ENCODE results near the gene CCL17.
"Not testable (repeated sequence)": the region's sequence is repeated elsewhere in the genome, so short reads cannot be mapped to it uniquely, and the experiment has no call there.

CCL17 gene

DNA sequence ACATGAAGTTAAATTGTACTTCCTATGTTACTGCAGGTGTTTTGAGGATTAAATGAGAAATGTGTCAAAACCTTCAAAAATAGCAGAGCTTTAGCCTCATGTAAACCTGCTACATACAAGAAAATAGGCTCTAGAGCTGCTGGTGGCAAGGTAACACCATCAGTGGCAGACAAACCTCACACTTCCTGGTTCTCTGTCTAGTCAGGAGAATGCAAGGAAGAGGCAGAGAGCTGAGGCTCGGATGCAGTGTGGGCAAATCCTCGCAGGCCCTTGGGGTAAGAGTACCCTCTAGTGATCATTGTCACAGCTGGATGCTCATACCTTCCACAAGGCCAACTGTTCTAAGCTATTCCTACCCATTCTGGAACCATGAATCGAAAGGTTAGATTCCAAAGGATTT is 28.4 kb downstream of the CCL17 start:
- no peaks in the 10 kb centered on the region for H3K4me1 Mint-ChIP-seq
- no peaks in the 10 kb centered on the region for H3K27me3 Mint-ChIP-seq
- H3K27ac Mint-ChIP-seq (ENCODE audit: low read depth), result no peak overlapping the region
- no peak overlapping the region for H3K4me3 Mint-ChIP-seq
- peaks cover 61% of the 10 kb centered on the region for H3K36me3 Mint-ChIP-seq (ENCODE audit: insufficient read depth)
- DNase-seq (ENCODE audit: low spot score in 2 of 2), result no peak
- no peaks in the 10 kb centered on the region for H3K9me3 Mint-ChIP-seq
- ATAC-seq (replicated peaks; ENCODE audit: extremely low read depth, poor library complexity, severe bottlenecking), result no peak

DNA sequence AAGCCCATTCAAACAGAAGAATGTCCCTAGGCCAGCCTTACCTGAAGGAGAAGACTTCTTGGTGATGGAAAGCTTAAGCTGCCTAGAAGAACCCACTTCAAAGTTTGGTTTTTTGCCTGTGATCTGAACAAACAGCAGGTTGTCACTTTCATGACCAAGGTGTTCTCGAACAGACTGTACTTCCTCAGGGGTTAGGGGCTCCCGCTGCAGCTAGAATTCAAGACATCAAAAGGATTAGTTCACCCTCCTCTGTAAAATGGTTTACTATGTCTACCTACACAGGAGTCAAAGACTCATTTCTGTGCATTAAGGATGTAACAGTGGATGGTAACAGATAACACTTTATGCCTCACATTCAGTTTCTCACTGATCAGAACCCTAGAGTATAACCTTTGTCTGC is 29.4 kb downstream of the CCL17 start:
- H3K36me3 Mint-ChIP-seq (ENCODE audit: insufficient read depth), result peaks cover 61% of the 10 kb centered on the region
- no peak for DNase-seq (ENCODE audit: low spot score in 2 of 2)
- H3K27ac Mint-ChIP-seq (ENCODE audit: low read depth), result no peak overlapping the region
- H3K4me3 Mint-ChIP-seq, result no peak overlapping the region
- no peak for ATAC-seq (replicated peaks; ENCODE audit: extremely low read depth, poor library complexity, severe bottlenecking)
- no peaks in the 10 kb centered on the region for H3K27me3 Mint-ChIP-seq
- H3K9me3 Mint-ChIP-seq, result no peaks in the 10 kb centered on the region
- no peaks in the 10 kb centered on the region for H3K4me1 Mint-ChIP-seq

DNA sequence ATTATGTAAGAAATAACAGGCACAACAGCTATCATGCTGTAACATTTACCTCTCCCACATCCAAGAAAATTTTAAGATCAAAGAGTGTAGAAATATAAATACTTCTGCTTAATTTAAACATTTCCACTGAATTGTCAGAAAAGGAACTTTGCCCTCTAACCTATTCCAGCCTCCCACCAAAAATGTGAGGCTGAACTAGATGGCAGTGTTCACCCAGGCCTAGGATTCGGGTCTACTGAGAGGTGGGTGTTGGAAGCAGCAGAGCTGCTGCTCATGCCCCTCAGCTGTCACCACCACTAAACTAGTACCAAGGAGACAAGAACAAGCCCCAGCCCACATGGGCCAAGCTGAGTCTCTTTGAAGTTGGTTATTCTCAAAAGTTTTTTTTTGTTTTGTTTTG is 31.3 kb downstream of the CCL17 start:
- no peak overlapping the region for H3K27ac Mint-ChIP-seq (ENCODE audit: low read depth)

DNA sequence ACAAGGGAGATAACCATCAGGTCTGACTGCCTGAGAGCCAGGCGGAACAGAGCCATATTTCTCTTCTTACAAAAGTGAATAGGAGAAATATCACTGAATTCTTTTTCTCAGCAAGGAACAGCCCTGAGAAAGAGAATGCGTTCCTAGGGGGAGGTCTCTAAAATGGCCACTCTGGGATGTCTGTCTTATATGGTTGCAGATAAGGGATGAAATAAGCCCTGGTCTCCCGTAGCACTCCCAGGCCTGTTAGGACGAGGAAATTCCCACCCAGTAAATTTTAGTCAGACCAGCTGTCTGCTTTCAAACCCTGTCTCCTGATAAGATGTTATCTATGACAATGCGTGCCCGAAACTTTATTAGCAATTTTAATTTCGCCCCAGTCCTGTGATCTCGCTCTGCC is 35.4 kb downstream of the CCL17 start:
- H3K27me3 Mint-ChIP-seq; H3K4me3 Mint-ChIP-seq; H3K4me1 Mint-ChIP-seq; ATAC-seq (replicated peaks; ENCODE audit: extremely low read depth, poor library complexity, severe bottlenecking); H3K27ac Mint-ChIP-seq (ENCODE audit: low read depth); H3K9me3 Mint-ChIP-seq; DNase-seq (ENCODE audit: low spot score in 2 of 2): not testable (repeated sequence)
- peaks cover 27% of the 10 kb centered on the region for H3K36me3 Mint-ChIP-seq (ENCODE audit: insufficient read depth)

More for the DNA sequence above, 31.3 kb downstream of the CCL17 start:
- H3K36me3 Mint-ChIP-seq (ENCODE audit: insufficient read depth), result peaks cover 57% of the 10 kb centered on the region
- H3K4me3 Mint-ChIP-seq, result no peak overlapping the region
- H3K4me1 Mint-ChIP-seq, result no peaks in the 10 kb centered on the region
- H3K27me3 Mint-ChIP-seq, result no peaks in the 10 kb centered on the region
- no peaks in the 10 kb centered on the region for H3K9me3 Mint-ChIP-seq
- ATAC-seq (replicated peaks; ENCODE audit: extremely low read depth, poor library complexity, severe bottlenecking) (no peak), DNase-seq (ENCODE audit: low spot score in 2 of 2) (no peak)

DNA sequence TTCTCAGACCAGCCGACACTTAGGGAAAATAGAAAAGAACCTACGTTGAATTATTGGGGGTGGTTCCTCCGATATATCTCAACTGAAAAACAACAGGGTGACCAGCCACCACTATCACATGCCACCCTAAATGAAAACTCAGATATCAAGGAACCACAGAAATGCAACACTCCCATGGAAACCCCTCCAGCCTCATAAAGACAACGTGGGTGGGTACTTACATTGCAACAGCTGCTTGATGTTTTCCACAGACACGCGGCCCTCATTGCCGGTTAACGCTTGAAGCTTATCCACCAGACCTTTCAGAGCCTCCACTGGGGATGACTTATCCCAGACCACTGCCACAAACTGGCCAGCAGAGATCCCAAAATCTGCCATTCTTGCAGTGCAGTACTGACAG is 36.0 kb downstream of the CCL17 start:
- ATAC-seq (replicated peaks; ENCODE audit: extremely low read depth, poor library complexity, severe bottlenecking); H3K4me3 Mint-ChIP-seq; H3K9me3 Mint-ChIP-seq; H3K27me3 Mint-ChIP-seq; H3K4me1 Mint-ChIP-seq; H3K27ac Mint-ChIP-seq (ENCODE audit: low read depth); DNase-seq (ENCODE audit: low spot score in 2 of 2): not testable (repeated sequence)
- H3K36me3 Mint-ChIP-seq (ENCODE audit: insufficient read depth), result peaks cover 27% of the 10 kb centered on the region

DNA sequence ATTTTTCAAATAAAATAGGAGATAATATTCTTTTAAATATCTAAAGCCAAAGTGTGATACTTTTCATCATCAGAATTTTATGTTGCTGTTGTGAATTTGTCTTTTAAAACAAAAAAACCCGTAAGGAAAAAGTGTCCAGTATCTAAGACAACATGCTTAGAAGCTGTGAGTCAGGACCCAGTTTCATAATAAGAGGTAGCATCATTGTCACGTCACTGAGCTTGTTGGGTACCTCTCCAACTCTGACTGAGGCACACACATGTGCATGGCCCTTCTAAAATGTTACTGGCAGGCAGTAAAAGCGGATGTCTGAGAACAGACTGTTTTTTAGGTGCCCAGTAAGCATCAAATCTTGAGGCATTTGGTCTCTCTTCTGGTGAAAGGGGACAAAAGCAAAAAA is 40.1 kb downstream of the CCL17 start:
- no peak for ATAC-seq (replicated peaks; ENCODE audit: extremely low read depth, poor library complexity, severe bottlenecking)
- DNase-seq (ENCODE audit: low spot score in 2 of 2), result no peak
- H3K27me3 Mint-ChIP-seq, result no peaks in the 10 kb centered on the region
- no peak overlapping the region for H3K4me3 Mint-ChIP-seq
- H3K4me1 Mint-ChIP-seq, result peaks cover 14% of the 10 kb centered on the region
- no peaks in the 10 kb centered on the region for H3K9me3 Mint-ChIP-seq
- H3K27ac Mint-ChIP-seq (ENCODE audit: low read depth), result no peak overlapping the region
- peaks cover 9% of the 10 kb centered on the region for H3K36me3 Mint-ChIP-seq (ENCODE audit: insufficient read depth)

DNA sequence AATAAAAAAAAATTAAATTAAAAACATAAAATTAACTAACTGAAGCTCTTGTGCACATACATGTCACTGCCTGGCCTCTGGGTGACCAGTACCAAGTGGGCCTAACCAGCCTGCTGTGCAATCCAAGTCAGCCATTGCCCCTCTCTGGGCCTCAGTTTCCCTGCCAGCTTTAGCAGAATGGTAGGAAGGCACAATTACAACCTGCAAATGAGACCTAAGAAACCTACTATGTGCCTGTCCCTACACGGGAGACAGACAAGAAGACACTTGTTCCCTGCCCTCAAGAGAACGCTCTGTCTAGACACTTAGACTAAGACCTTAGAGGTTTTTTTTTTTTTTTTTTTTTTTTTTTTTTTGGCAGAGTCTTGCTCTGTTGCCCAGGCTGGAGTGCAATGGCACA is 40.9 kb downstream of the CCL17 start:
- no peak for ATAC-seq (replicated peaks; ENCODE audit: extremely low read depth, poor library complexity, severe bottlenecking)
- H3K9me3 Mint-ChIP-seq, result no peaks in the 10 kb centered on the region
- H3K27me3 Mint-ChIP-seq, result no peaks in the 10 kb centered on the region
- H3K27ac Mint-ChIP-seq (ENCODE audit: low read depth), result no peak overlapping the region
- no peak for DNase-seq (ENCODE audit: low spot score in 2 of 2)
- peaks cover 4% of the 10 kb centered on the region for H3K36me3 Mint-ChIP-seq (ENCODE audit: insufficient read depth)
- no peak overlapping the region for H3K4me3 Mint-ChIP-seq
- H3K4me1 Mint-ChIP-seq, result peaks cover 14% of the 10 kb centered on the region

DNA sequence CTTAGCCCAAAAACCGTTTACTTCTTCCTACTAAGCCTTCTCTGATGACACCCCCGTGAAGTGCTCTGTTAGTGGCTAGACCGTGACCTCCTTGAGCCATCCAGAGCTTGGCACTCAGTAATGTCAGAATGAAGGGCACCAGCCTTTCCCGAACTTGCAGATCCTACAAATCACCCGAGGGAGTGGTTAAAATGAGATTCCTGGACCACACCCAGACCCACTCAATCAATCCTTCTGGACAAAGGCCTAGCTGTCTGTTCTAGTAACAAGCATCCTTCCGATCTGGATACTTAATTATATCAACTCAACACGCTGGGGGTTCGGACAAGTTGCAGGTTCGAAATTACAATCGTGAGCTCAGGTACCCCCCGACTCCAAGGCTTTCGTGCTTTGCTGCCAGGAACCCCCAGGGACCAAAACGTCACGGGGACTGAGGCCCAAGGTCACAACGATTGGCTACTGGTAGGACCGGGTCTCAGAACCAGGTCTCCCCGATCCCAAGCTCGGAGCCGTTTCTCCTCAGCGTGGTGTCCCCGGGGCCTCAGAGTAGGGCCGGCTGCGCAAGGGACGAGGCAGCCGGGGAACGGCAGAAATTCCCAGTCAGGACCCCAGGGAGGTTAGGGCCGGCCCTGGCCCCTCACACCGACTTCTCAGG is 42.1 kb downstream of the CCL17 start:
- peak overlapping the region; percentile 89 for H3K4me3 Mint-ChIP-seq
- DNase-seq (ENCODE audit: low spot score in 2 of 2), result peak; percentile 11 to 16
- ATAC-seq (replicated peaks; ENCODE audit: extremely low read depth, poor library complexity, severe bottlenecking), result peak; percentile 8
- H3K9me3 Mint-ChIP-seq, result no peaks in the 10 kb centered on the region
- H3K27ac Mint-ChIP-seq (ENCODE audit: low read depth), result peak overlapping the region; percentile 90
- H3K4me1 Mint-ChIP-seq, result peaks cover 19% of the 10 kb centered on the region
- H3K36me3 Mint-ChIP-seq (ENCODE audit: insufficient read depth), result peaks cover 8% of the 10 kb centered on the region
- no peaks in the 10 kb centered on the region for H3K27me3 Mint-ChIP-seq

DNA sequence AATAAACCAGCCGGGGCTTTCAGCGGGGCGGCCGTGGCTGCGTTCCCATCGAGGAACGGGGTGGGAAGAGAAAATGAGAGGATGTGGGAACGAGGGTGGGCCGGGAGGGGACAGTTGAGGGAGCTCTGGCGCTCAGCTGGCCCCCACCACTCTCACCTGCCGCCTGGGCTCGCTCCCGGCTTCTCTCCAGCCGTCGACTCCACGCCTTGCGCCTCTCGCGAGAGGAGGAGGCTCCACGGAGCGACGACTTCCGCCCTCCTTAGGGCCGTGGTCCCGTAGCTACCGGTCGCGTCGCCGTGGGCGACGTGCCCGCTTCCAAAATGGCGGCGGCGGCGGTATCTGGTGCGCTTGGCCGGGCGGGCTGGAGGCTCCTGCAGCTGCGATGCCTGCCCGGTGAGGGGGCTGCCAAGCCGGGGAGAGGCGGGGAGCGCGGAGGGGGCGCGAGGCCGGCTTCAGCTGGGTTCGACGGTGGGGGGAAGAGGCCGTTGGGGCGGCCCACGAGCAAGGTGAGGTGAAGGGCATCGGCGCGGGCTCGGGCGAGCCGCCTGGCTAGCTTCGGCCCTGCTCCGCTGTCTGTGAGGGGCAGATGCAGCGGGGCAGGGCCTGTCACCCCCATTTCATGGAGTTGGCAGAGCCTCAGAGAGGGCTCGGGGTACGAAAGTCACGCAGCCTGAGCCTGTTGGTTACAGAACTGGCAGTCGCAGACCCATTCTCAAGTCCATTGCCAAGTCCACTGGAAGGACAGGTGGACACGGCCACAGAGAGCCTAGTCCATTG is 42.8 kb downstream of the CCL17 start, which contains the start of the genes CIAPIN1 and COQ9:
Gene CIAPIN1 (minus strand): TSS at position 200 of the 777 bp plus-strand sequence. CDS start 6,457 bp downstream, outside the sequence.
Gene COQ9 (plus strand): TSS at position 294 of the 777 bp plus-strand sequence. CDS start 27 bp downstream, at position 321.
- DNase-seq (ENCODE audit: low spot score in 2 of 2) (peak; percentile 71 to 85), ATAC-seq (replicated peaks; ENCODE audit: extremely low read depth, poor library complexity, severe bottlenecking) (peak; percentile 100)
- no peaks in the 10 kb centered on the region for H3K27me3 Mint-ChIP-seq
- H3K36me3 Mint-ChIP-seq (ENCODE audit: insufficient read depth), result peaks cover 9% of the 10 kb centered on the region
- H3K9me3 Mint-ChIP-seq, result no peaks in the 10 kb centered on the region
- H3K27ac Mint-ChIP-seq (ENCODE audit: low read depth), result peak within 1 kb of the TSS; percentile 90
- H3K4me1 Mint-ChIP-seq, result peaks cover 19% of the 10 kb centered on the region
- peak within 1 kb of the TSS; percentile 89 for H3K4me3 Mint-ChIP-seq

DNA sequence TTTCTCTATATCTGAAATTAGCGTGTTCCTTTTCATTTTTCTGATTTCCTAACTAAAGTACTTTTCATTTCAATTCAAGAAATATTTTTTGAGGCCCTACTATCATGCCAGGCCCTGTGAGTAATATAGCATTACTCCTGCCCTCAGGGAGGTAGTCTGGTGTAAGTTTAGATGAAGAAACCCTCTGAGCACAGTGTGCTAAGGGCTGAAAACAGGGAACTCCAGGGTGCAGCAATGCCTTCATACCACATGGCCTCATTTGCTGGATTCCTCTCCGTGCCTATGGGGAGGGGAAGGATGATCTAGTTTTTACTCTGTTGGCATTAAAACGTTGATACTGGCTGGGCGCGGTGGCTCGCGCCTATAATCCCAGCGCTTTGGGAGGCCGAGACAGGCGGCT is 47.5 kb downstream of the CCL17 start:
- Mint-ChIP-seq H3K36me3 (ENCODE audit: insufficient read depth) (peaks cover 19% of the 10 kb centered on the region), H3K4me1 (peaks cover 12% of the 10 kb centered on the region), H3K27me3 (no peaks in the 10 kb centered on the region), H3K9me3 (no peaks in the 10 kb centered on the region), H3K27ac (ENCODE audit: low read depth) (no peak overlapping the region), H3K4me3 (no peak overlapping the region)
- no peak for ATAC-seq (replicated peaks; ENCODE audit: extremely low read depth, poor library complexity, severe bottlenecking)
- no peak for DNase-seq (ENCODE audit: low spot score in 2 of 2)

DNA sequence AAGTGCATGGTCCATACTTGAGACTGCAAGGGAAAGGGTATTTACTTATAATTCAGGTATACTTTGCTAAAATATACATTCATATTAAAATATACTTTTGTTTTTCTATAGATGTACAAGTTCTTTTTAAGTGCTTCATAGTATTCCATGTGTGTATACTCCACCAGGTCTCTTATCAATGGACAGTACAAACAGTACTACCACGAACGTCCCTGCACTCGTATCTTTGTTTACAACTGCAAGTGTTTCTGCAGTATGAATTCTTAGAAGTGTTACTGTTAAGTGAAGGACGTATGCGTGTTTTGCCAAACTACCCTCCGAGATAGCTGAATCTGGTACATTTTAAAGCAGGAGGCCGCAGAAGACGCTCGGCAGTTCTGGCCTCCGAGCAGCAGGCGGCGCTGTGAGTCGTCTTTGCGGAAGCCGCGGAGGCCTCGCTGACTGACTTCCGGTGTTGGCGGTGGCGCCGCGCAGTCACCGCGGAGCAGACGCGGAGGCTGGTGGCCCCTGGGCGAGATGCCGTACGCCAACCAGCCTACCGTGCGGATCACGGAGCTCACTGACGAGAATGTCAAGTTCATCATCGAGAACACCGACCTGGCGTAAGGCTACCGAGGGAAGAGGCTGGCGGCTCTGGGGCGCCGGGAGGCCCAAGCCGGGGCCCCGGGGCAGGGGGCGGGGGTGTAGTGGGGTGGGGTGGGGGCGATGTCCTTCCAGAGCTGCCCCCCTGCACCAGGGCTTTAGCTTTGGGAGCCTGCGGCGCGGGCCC is 57.8 kb downstream of the CCL17 start, which contains the start of gene POLR2C:
Gene POLR2C (plus strand): TSS at position 471 of the 769 bp plus-strand sequence. CDS start 46 bp downstream, at position 517.
- ATAC-seq (replicated peaks; ENCODE audit: extremely low read depth, poor library complexity, severe bottlenecking), result peak; percentile 93
- H3K4me3 Mint-ChIP-seq, result peak within 1 kb of the TSS; percentile 97

DNA sequence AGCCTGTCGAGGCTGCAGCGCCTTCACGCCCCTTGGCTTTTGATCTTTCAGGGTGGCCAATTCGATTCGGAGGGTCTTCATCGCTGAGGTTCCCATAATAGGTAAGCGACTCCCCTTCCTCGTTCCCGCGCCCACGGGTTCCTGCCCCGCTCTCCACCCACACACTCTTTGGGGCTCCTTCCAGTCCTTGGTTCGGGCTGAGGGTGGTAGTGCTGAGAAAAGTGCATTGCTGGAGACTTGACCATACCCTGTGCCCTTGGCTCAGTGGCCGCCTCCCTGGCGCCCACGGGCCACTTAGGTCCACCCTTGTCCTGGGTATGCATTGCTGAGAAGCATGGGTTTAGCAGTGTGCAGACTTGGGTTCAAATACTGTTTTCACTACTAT is 58.4 kb downstream of the CCL17 start:
- Mint-ChIP-seq H3K27me3 (no peaks in the 10 kb centered on the region), H3K4me3 (peak overlapping the region; percentile 97), H3K27ac (ENCODE audit: low read depth) (peak overlapping the region; percentile 98), H3K36me3 (ENCODE audit: insufficient read depth) (peaks cover 38% of the 10 kb centered on the region), H3K4me1 (peaks cover 30% of the 10 kb centered on the region), H3K9me3 (no peaks in the 10 kb centered on the region)
- DNase-seq (ENCODE audit: low spot score in 2 of 2), result no peak
- peak; percentile 15 for ATAC-seq (replicated peaks; ENCODE audit: extremely low read depth, poor library complexity, severe bottlenecking)

More for the DNA sequence above, 57.8 kb downstream of the CCL17 start, which contains the start of gene POLR2C:
- H3K4me1 Mint-ChIP-seq, result peaks cover 30% of the 10 kb centered on the region
- H3K9me3 Mint-ChIP-seq, result no peaks in the 10 kb centered on the region
- no peaks in the 10 kb centered on the region for H3K27me3 Mint-ChIP-seq
- peaks cover 37% of the 10 kb centered on the region for H3K36me3 Mint-ChIP-seq (ENCODE audit: insufficient read depth)
- H3K27ac Mint-ChIP-seq (ENCODE audit: low read depth), result peak within 1 kb of the TSS; percentile 98
- peak; percentile 88 to 96 for DNase-seq (ENCODE audit: low spot score in 2 of 2)
